Small intestine (tissue), 7 donors: ENCODE results near the gene NEDD1. TPM values are rescaled to one million over a fixed set of nuclear protein-coding genes. Genes with fewer than 3 reads are reported as not detected.

ENCODE experiments used
- DNase-seq, 2 donors: peaks; one replicate each; pipeline versions ENCODE4 v3.0.0 to v3.0.0-alpha.2; 2013
- FAIRE-seq: peaks from 2 replicates; lab custom pipeline; 2012; peaks lifted over from hg19 to GRCh38; lab: Jason Lieb, UNC
- H3K27ac ChIP-seq, 3 donors: one replicate each; pipeline ENCODE4 v1.5.1; 2013; ENCODE audit warnings: low read length in 2 of 3, mild to moderate bottlenecking in 2 of 3, control low read depth in 1 of 3, inconsistent platforms in 1 of 3, low read depth in 1 of 3, moderate library complexity in 1 of 3
- H3K27me3 ChIP-seq, 3 donors: one replicate each; pipeline ENCODE4 v1.6.1; 2013; ENCODE audit warnings: low read length in 3 of 3, inconsistent platforms in 1 of 3; ENCODE audit not compliant: control insufficient read depth in 3 of 3, insufficient read depth in 3 of 3
- H3K36me3 ChIP-seq, 3 donors: one replicate each; pipeline ENCODE4 v1.6.1; 2013; ENCODE audit warnings: low read length in 3 of 3, inconsistent platforms in 1 of 3, low read depth in 1 of 3, mild to moderate bottlenecking in 1 of 3, moderate library complexity in 1 of 3; ENCODE audit not compliant: control insufficient read depth in 3 of 3, insufficient read depth in 2 of 3
- H3K4me1 ChIP-seq, 3 donors: one replicate each; pipeline ENCODE4 v1.6.1; 2013; ENCODE audit warnings: low read length in 2 of 3, inconsistent platforms in 1 of 3, low read depth in 1 of 3, mild to moderate bottlenecking in 1 of 3, moderate library complexity in 1 of 3; ENCODE audit not compliant: control insufficient read depth in 3 of 3, insufficient read depth in 2 of 3
- H3K4me3 ChIP-seq, 3 donors: one replicate each; pipeline ENCODE4 v1.5.1; 2013; ENCODE audit warnings: low read length in 3 of 3, control low read depth in 1 of 3, inconsistent platforms in 1 of 3, low read depth in 1 of 3, mild to moderate bottlenecking in 1 of 3, moderate library complexity in 1 of 3
- H3K9me3 ChIP-seq, 2 donors: one replicate each; pipeline ENCODE4 v1.6.1; 2013; ENCODE audit warnings: low read depth in 1 of 2, low read length in 1 of 2; ENCODE audit not compliant: control insufficient read depth in 2 of 2, insufficient read depth in 1 of 2
- WGBS, 3 donors: extraction: QIAGEN DNeasy Blood & Tissue Kit; methylation state at CpG; one replicate each; pipeline ENCODE4 v1.1.7; 2013; 5-methylcytosine and 5-hydroxymethylcytosine counted together
- polyA plus RNA-seq, 4 donors: library from polyadenylated mRNA; stranded (reverse) in 3 of 4; unstranded in 1 of 4; fragments of 200-250 nt in 3 of 4; fragments of 120-200 nt in 1 of 4; gene quantifications; one replicate each; pipeline versions ENCODE4 v1.2.1 to v1.2.3, GENCODE V29; 2013
- donor health status: healthy with polysubstance abuse.
- donor health status: control.
- donor health status: control.
- donor health status: Bipolar disorder and iron deficiency.
- donor health status: healthy.

The NEDD1 gene
- polyA plus RNA-seq, 4 donors = 5.4 to 13.6 (median 7.1) TPM

GRCh38 chr12:96907671-96908422 is 790 bp downstream of the NEDD1 start:
- no peaks in the 10 kb centered on the region for H3K9me3 ChIP-seq
- FAIRE-seq (no peak), DNase-seq (peak; percentile 48 to 69)
- 3 to 6% (median 3%) methylated on average over 23 of the region's 23 CpGs for WGBS, 3 donors
- H3K4me3 ChIP-seq = peak overlapping the region; percentile 87 to 96 (median 87)
- H3K27ac ChIP-seq = peak overlapping the region; percentile 72 to 95 (median 79)
- no peaks in the 10 kb centered on the region for H3K27me3 ChIP-seq
- H3K36me3 ChIP-seq = no peaks in the 10 kb centered on the region
- H3K4me1 ChIP-seq = peaks cover 0 to 6% (median 0%) of the 10 kb centered on the region in 3 donors

DNA sequence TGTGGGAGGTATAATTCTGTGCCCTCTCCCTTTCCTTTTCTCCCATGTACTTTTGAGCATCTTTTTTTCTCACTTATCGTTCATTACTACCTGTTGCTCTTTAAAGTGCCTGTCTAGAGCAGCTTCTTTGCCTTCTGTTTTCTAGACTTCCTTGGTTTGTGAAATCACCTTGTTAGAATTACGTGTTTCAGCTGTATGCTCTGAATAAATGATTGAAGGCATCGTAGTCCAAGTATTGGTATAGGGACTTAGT is 1.3 kb downstream of the NEDD1 start:
- peak overlapping the region in 1 of 3 donors; percentile 79 for H3K27ac ChIP-seq
- peaks cover 0 to 6% (median 0%) of the 10 kb centered on the region in 3 donors for H3K4me1 ChIP-seq
- DNase-seq = no peak
- no peaks in the 10 kb centered on the region for H3K27me3 ChIP-seq
- FAIRE-seq = no peak
- H3K9me3 ChIP-seq = no peaks in the 10 kb centered on the region
- H3K4me3 ChIP-seq = peak overlapping the region in 1 of 3 donors; percentile 87
- 65 to 77% (median 67%) methylated on average over 3 of the region's 3 CpGs for WGBS, 3 donors
- H3K36me3 ChIP-seq = no peaks in the 10 kb centered on the region

DNA sequence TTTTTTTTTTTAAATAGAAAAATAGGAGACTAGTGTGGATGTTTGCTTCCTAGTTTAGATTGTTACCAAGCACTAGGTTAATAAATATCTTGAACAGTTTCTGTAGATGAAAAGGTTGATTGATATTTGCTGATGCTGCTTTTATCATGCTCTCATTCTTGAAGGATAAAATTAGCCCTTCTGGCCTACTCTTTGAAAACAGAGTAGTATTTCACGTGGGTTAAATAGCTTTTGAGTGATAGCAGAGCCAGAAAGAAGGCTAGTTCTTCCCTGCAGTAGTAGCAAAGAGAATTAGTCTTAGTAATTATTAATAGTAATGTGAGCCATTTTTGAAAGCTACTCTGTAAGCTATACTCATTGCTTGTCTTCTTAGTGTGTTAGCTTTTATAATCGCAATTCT is 5.2 kb downstream of the NEDD1 start:
- Histone ChIP-seq H3K27me3 (no peaks in the 10 kb centered on the region), H3K4me1 (peaks cover 0 to 6% (median 0%) of the 10 kb centered on the region in 3 donors), H3K9me3 (no peaks in the 10 kb centered on the region), H3K4me3 (no peak overlapping the region), H3K27ac (no peak overlapping the region), H3K36me3 (no peaks in the 10 kb centered on the region)
- WGBS, 3 donors = 68 to 78% (median 74%) methylated on average over 2 of the region's 2 CpGs
- DNase-seq (no peak), FAIRE-seq (no peak)

DNA sequence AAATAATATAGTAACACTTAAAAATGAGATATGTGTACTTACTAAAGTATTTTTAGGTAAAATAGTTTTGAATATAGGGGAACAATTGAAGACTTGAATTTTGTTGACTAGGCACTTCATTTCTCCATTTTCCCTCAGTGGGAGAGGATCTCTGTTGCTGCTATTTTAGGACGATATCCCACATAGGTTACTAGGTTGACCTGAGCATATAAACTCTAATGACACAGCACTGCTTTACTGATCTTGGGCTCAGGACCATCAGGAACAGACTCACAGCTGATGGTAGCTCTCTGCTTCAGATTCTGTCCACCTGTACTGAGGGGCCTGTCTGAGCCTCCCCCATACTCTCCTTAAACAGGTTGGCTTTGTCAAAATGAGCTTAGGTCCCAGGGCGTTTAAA is 5.9 kb downstream of the NEDD1 start:
- Histone ChIP-seq H3K36me3 (no peaks in the 10 kb centered on the region), H3K4me3 (no peak overlapping the region), H3K4me1 (peaks cover 0 to 3% (median 0%) of the 10 kb centered on the region in 3 donors), H3K9me3 (no peaks in the 10 kb centered on the region), H3K27me3 (no peaks in the 10 kb centered on the region), H3K27ac (no peak overlapping the region)
- FAIRE-seq = no peak
- WGBS, 3 donors = 94 to 98% (median 96%) methylated on average over 2 of the region's 2 CpGs
- no peak for DNase-seq

DNA sequence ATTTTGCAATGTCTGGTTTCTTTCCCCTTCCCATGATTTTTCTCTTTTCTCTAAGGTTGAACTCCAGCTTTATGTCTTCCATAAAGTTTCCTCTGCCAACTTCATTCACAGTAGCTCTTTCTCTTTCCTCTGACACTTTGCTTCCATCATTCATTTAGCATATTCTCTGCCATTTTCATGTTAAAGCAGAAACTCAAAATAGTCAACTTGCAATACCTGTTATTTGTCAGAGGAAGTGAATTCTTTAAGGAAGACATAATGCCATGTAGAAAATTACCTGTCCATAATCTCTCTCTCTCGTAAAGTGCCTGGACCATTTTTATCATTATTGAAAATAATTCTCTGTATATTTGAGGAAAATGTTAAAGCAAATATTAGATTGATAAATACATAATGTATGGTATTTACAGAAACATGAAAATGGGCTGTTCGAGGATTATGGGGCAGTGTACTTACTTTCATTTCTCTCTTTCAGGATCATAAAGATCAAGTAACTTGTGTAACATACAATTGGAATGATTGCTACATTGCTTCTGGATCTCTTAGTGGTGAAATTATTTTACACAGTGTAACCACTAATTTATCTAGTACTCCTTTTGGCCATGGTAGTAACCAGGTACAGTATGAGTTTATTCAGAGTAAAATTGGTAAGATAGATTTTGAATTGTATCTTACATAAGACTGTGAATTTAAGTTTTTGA is 12.6 kb downstream of the NEDD1 start:
- Histone ChIP-seq H3K27ac (no peak overlapping the region), H3K4me3 (no peak overlapping the region), H3K27me3 (no peaks in the 10 kb centered on the region), H3K9me3 (peaks cover 0 to 3% of the 10 kb centered on the region in 2 donors), H3K4me1 (no peaks in the 10 kb centered on the region), H3K36me3 (peaks cover 0 to 3% (median 0%) of the 10 kb centered on the region in 3 donors)
- FAIRE-seq (no peak), DNase-seq (no peak)
- 87 to 88% (median 88%) methylated on average over 2 of the region's 2 CpGs for WGBS, 3 donors

DNA sequence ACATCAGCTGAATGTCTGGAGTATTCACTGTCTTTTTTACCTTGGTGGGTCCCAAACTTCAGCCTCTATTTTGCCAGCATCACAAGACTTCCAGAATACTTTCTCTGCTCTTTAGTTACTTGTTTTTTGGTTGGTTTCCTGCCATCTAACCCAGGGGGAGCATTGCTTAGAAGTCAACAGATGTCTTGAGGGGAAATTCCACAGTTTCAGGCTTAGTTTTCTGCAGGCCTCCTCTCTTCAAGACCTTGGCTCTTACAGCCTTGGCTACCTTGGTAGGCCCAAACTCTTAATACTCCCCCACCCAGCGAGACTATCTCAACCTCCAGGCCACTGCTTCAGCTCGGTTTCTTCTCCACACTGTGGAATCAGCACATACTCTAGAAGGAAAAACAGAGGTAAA is 41.7 kb downstream of the NEDD1 start:
- no peak for FAIRE-seq
- WGBS, 3 donors = 92 to 97% (median 96%) methylated on average over 2 of the region's 2 CpGs

GRCh38 chr12:96979532-96979931 is 72.5 kb downstream of the NEDD1 start:
- Histone ChIP-seq H3K4me3 (no peak overlapping the region), H3K27me3 (no peaks in the 10 kb centered on the region), H3K36me3 (no peaks in the 10 kb centered on the region), H3K9me3 (no peaks in the 10 kb centered on the region), H3K4me1 (no peaks in the 10 kb centered on the region), H3K27ac (no peak overlapping the region)
- no peak for DNase-seq
- FAIRE-seq = no peak
- 84 to 88% (median 87%) methylated on average over 3 of the region's 3 CpGs for WGBS, 3 donors

More for the DNA sequence above, 41.7 kb downstream of the NEDD1 start:
- Histone ChIP-seq H3K36me3 (peaks cover 3 to 8% (median 7%) of the 10 kb centered on the region in 3 donors), H3K9me3 (no peaks in the 10 kb centered on the region), H3K27ac (no peak overlapping the region), H3K4me3 (no peak overlapping the region), H3K4me1 (no peaks in the 10 kb centered on the region), H3K27me3 (no peaks in the 10 kb centered on the region)
- DNase-seq = no peak

GRCh38 chr12:96980991-96981414 is 73.9 kb downstream of the NEDD1 start:
- no peak for DNase-seq
- no peak for FAIRE-seq
- no peak overlapping the region for H3K4me3 ChIP-seq
- no peaks in the 10 kb centered on the region for H3K36me3 ChIP-seq
- no peak overlapping the region for H3K27ac ChIP-seq
- H3K4me1 ChIP-seq = peaks cover 0 to 2% (median 0%) of the 10 kb centered on the region in 3 donors
- WGBS, 3 donors = 33 to 37% (median 37%) methylated on average over 6 of the region's 6 CpGs
- H3K27me3 ChIP-seq = peaks cover 0 to 12% (median 1%) of the 10 kb centered on the region in 3 donors
- H3K9me3 ChIP-seq = no peaks in the 10 kb centered on the region
